GM18502 (cell line): ENCODE data around the gene DHX9.

Experiments used
- ATAC-seq: cut with Tn5 transposase; IDR thresholded peaks from one replicate; pipeline ENCODE4 v1.9.1; 2021; ENCODE audit warnings: mild to moderate bottlenecking; ENCODE audit not compliant: unreplicated experiment, poor library complexity

The DHX9 gene

GRCh38 chr1:182835806-182836205 lies 3.3 kb upstream of the DHX9 start:
- ATAC-seq: no peak

- ATAC-seq: no peak
These were observed 2.3 kb downstream of the DHX9 start for GRCh38 chr1:182841368-182841988.

GRCh38 chr1:182842265-182842664 lies 3.1 kb downstream of the DHX9 start:
- ATAC-seq: no peak

DNA sequence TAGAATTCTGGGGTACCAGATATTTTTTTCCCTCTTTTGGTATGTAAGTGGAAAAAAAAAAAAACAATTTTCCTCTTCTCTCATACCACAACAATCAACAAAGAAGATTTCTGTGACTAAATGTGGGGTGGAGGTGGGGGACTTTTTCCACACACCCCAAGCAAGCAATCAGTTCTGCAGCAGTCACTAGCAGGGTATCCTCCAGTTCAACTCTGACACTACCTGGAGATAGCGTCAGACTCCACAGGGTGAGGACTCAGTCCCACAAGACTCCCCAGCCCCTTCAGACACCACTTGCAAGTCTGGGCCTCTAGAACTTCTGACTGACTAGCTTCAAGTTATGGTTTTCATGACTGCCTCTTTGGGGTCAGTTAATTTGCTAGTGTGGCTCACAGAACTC lies 6.2 kb downstream of the DHX9 start:
- ATAC-seq: no peak

DNA sequence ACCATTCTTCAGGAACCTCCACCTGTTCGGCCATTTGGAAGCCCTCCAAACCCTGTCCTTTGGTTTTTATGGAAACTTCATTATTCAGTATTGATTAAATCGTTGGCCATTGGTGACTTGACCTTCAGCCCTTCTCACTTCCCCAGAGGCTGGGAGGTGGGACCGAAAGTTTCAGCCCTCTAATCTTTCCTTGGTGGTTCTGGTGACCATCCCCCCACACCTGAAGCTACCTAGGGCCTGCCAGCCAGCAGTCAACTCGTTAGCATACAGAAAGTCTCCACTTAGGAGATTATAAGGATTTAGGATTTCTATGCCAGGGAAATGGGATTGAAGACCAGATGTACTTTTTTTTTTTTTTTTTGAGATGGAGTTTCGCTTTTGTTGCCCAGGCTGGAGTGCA lies 6.7 kb downstream of the DHX9 start:
- ATAC-seq: no peak

GRCh38 chr1:182847105-182847504 lies 8.0 kb downstream of the DHX9 start:
- ATAC-seq: no peak

GRCh38 chr1:182848736-182849135 lies 9.6 kb downstream of the DHX9 start:
- ATAC-seq: no peak

DNA sequence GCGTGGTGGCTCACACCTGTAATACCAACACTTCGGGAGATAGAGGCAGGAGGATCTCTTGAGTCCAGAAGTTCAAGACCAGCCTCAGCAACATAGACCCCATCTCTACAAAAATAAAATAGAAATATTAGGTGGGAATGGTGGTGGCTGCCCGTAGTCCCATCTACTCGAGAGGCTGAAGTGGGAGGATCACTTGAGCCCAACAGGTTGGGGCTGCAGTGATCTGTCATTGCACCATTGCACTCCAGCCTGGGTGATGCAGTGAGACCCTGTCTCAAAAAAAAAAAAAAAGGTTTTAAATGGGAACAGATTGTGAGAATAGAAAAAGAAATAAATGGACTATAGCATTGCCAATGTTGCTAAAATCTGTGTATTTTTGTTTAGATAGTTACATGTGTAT lies 11.2 kb downstream of the DHX9 start:
- ATAC-seq: no peak

DNA sequence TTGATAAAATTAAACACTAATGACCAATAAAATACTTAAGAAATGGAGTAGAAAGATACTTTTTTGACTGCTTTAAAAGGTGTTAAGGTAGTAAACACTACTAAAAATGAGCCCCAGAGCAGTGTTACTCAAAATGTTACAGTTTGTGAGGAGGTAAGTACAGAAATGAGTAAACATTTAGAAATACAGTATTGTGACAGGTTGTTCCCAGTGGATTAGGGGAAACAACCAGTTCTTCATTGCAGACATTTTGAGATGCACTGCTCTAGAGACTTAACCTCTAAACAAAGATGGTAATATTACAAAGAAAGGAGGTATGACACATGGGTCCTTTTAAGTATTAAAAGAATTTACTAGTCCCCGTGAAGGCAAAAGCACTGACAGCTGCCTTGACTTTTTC lies 12.7 kb downstream of the DHX9 start:
- no peak for ATAC-seq

DNA sequence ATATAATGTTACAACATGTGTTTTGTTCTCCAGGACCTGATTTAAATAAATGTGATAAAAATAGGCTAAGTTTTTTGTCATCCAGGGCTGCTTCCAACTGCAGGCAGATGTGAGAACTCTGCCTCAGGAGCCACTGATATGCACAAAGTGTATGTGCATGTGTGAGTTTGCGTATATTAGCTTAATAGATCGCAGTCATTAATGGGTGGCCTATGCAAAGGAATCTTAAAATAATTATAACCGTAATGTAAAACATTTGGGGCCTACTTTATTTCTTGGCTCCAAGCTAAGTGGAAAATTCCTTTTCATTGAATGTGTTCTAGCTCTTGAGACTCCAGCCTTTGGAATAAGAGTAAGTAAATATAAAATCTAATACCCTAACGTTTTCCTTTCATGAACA lies 16.8 kb downstream of the DHX9 start:
- ATAC-seq: no peak

- no peak for ATAC-seq
These were observed 18.1 kb downstream of the DHX9 start for GRCh38 chr1:182857212-182857611.

GRCh38 chr1:182860658-182861057 lies 21.5 kb downstream of the DHX9 start:
- no peak for ATAC-seq

DNA sequence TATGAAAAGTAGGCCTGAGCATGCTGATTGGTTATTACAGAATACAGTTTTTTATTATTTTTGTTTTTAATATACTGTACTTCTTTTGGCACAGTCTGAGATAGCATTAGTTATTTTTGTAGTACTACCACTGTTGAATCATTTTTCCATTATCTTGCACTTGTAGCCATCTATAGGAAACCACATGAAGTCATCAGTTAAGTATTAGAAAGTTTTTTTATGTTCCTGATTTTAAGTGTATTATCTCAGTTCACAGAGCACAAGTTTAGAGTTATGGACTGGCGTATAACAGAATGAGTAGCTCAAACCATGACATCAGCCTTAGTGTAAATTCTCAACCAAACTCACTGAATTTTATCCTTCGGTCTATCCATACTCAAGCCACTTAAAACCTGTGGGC lies 22.8 kb downstream of the DHX9 start:
- no peak for ATAC-seq

- ATAC-seq: no peak
These were observed 23.7 kb downstream of the DHX9 start for GRCh38 chr1:182862827-182863226.

GRCh38 chr1:182863940-182864339 lies 24.8 kb downstream of the DHX9 start:
- ATAC-seq: no peak

- no peak for ATAC-seq
These were observed 28.7 kb downstream of the DHX9 start for GRCh38 chr1:182867861-182868260.

DNA sequence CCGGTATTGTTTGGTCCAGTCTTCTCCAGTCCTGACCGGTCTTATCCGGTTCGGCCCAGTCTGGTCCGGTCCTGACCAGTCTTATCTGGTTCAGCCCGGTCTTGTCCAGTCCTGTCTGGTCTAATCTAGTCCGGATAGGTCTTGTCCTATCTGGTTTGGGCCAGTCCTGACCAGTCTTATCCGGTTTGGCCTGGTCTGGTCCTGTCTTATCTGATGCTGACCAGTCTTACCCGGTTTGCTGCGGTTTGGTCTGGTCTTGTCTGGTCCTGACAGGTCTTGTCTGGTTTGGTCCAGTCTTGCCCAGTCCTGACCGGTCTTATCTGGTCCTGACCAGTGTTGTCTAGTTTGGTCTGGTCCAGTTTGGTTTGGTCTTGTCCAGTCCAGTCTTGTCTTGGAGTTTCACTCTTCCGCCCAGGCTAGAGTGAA lies 30.1 kb downstream of the DHX9 start:
- ATAC-seq: no peak

DNA sequence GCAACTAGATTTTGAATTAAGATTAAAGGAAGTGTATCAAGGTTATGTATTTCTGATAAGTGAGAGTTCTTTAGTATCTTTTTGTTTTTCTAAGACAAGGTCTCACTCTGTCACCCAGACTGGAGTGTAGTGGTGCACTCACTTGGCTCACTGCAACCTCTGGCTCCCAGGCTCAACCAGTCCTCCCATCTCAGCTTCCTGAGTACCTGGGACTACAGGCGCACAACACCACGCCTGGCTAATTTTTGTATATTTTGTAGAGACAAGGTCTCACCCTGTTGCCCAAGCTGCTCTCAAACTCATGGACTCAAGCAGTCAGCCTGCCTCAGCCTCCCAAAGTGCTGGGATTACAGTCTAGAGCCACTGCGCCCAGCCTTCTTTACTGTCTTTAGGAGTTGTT lies 33.7 kb downstream of the DHX9 start:
- no peak for ATAC-seq

GRCh38 chr1:182875889-182876288 lies 36.7 kb downstream of the DHX9 start:
- ATAC-seq: no peak

DNA sequence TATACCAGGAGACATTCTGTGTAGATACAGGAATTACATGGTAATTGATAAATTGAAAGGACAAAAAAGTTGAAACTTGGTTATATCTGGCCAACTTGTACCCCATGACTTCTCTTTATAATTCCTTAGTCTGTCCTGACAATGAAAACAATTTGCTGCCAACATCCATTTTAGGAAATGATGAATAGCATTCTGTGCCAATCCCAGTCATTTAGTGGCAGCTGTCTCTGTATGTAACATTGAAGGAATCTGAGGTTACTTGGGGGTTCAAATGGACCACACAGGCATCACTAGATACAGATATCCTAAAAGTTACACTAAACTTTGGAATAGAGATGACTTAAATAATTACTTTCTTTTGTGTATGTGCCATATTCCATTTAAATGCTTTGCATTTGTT lies 38.2 kb downstream of the DHX9 start:
- ATAC-seq: no peak

DNA sequence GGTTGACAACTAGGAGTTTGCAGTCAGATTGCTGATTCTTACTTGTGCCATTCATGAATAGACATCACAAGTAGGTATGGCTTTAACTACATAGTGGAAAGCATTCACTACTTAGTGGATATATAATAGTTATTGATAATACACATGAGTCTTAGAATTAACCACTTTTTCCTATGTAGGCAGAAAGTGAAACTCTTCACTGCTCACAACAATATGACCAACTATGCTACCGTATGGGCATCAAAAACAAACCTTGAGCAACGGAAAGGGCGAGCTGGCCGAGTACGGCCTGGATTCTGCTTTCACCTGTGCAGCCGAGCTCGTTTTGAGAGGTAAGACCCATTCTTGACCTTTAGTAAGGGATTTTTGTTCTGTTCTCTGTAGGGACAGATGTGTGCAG lies 38.7 kb downstream of the DHX9 start:
- ATAC-seq: no peak

- no peak for ATAC-seq
These were observed 45.7 kb downstream of the DHX9 start for GRCh38 chr1:182884872-182885271.

GRCh38 chr1:182885591-182885990 lies 46.4 kb downstream of the DHX9 start:
- no peak for ATAC-seq
